ENCODE data around the gene DBI.

The DBI gene

GRCh38 chr2:119409506-119409905 is 42.7 kb downstream of the DBI start:
- TF ChIP-seq CTCF (IDR thresholded peaks at IDR 0.05) = no peak

- TF ChIP-seq CTCF (IDR thresholded peaks at IDR 0.05) = no peak
These were observed 48.1 kb downstream of the DBI start for GRCh38 chr2:119414894-119415293.

GRCh38 chr2:119415630-119416029 is 48.9 kb downstream of the DBI start:
- TF ChIP-seq CTCF (IDR thresholded peaks at IDR 0.05) = no peak

GRCh38 chr2:119416299-119416923 is 49.6 kb downstream of the DBI start:
- TF ChIP-seq CTCF (IDR thresholded peaks at IDR 0.05) = no peak

GRCh38 chr2:119417908-119418307 is 51.1 kb downstream of the DBI start:
- no peak for TF ChIP-seq CTCF (IDR thresholded peaks at IDR 0.05)

GRCh38 chr2:119419065-119419464 is 52.3 kb downstream of the DBI start:
- TF ChIP-seq CTCF (IDR thresholded peaks at IDR 0.05) = no peak

- no peak for TF ChIP-seq CTCF (IDR thresholded peaks at IDR 0.05)
These were observed 53.2 kb downstream of the DBI start for GRCh38 chr2:119419803-119420508.
